Stimulated activated CD4-positive, alpha-beta T cell treated with anti-CD3 and anti-CD28 coated beads, Interleukin-4, amount 100 ng/mL, for 24 hours (primary cell): ENCODE data around the gene OSGEP.

ENCODE experiments used
- DNase-seq: peaks from one replicate; pipeline ENCODE4 v3.0.0-alpha.2; 2020

Gene OSGEP

DNA sequence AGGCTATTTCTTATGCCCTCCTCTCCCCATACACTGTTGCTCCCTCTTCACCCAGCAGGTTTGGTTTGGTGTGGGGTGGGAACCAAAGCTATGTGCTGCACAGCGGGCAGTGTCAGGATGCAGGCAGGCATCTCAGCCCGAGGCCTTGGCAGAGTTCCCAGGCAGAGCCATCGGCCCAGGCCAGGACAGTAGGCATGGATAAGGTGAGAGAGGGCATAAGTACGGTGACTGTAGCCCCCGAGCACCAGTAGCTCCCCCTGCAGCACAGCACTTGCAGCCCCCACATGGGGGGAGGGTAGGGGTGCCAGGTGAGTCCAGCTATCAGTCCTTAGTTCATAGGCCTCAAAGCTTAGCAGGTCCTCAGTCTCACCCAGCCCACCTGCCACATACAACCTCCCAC lies 25.8 kb downstream of the OSGEP start:
- DNase-seq = no peak

DNA sequence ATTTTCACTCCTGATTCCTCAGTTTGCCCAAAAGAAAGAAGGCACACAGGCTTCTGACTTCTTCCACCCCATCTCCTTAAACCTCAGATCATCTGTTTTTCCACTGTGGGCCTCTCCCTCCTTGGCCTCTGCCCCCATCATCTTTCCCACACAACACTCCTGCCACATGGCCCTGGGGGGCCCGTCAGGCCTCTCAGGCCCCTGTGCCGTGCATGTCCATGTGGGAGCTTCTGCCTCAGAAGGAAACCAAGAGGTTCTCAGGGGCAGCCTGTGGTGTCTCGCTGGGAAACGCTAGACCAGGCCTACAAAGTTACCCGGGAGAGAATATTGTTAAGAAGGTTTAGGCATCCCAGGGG lies 26.6 kb downstream of the OSGEP start:
- DNase-seq = no peak

- DNase-seq = no peak
These were observed 27.2 kb downstream of the OSGEP start for GRCh38 chr14:20427231-20428009.

GRCh38 chr14:20424851-20425250 lies 29.8 kb downstream of the OSGEP start:
- no peak for DNase-seq

DNA sequence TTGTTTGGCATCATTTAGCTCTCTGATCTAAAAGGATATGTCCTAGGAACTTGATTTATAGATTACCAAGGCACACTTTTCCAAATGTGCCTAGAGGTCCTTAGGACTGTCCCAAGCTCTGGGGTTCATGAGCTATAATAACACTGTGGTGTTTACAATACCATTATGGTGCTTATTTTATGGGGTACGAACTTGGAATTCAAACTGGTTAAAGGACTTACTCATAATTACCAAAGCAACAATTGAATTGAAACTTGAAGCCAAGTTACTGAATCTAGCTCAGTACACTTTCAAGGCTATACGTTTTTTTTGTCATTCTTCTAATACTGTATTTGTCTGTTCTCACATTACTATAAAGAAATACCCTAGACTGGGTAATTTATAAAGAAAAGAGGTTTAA lies 31.7 kb downstream of the OSGEP start:
- no peak for DNase-seq

GRCh38 chr14:20421267-20421666 lies 33.3 kb downstream of the OSGEP start:
- DNase-seq = no peak

DNA sequence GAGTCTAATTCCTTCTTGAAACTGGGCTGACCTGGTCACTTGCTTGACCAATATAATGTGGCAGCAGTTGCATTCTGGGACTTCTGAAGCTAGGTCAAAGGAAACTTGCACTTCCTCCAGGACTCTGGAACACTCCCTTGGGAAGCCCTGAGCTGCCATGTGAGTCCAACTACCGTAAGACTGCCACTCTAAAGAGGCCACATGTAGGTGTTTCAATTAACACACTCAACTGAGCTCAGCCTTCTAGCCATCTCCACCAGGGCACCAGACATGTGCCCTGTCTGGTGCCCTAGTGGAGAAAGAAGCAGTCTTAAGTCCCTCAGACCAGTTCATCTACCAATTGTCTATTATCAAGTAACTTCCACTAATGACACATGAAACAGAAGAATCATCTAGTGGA lies 35.2 kb downstream of the OSGEP start:
- DNase-seq = no peak

DNA sequence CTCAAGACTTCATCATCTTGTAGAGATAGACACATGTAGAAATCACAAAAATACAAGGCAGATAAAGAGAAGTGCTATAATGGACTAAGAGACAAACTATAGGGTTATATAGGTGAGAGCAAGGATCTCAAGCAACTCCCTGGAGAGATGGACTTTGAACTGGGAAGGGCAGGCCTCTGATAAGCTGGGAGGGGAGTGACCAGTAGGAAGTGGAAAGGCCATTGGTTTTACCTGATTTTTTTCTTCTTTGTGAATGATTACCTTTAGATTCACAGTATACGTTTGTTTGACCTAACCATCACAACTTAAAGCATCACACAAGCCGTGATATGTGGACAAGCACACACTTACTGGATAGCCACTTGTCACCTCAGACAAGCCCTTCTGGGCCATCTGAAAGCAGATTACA lies 36.1 kb downstream of the OSGEP start:
- DNase-seq = no peak

DNA sequence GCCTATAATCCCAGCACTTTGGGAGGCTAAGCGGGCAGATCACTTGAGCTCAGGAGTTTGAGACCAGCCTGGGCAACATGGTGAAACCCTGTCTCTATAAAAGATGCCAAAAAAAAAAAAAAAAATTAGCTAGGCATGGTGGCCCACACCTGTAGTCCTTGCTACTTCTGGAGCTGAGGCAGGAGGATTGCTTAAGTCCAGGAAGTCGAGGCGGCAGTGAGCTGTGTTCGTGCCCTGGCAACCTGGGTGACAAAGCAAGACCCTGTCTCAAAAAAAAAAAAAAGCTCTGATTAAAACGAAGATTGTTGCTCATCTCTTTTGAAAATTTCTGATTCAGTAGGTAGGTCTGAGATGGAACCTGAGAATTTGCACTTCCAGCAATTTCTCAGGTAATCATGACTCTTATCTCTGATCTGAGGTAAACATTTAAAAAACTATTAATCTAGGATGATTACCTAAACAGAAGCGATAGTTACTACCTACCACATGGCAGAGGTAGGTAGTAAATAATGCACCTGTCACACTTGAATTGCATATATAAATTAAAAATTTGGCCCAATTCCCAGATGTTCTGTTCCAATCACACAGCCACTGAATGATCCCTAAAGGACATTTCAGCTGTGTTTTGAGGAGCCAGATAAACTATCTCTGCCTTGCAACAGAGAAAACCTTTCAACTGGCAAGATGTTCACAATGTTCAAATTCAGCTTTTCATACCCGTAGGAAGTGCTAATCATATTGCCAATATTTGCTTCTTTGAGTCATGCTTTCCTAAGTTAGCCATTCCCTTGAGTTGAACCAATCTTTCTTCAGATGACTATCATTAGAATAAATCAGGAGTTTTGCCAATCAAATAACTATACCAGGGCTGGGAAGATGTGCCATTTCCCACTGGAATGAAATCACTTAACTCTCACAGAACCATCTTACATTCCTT lies 37.1 kb downstream of the OSGEP start:
- no peak for DNase-seq

DNA sequence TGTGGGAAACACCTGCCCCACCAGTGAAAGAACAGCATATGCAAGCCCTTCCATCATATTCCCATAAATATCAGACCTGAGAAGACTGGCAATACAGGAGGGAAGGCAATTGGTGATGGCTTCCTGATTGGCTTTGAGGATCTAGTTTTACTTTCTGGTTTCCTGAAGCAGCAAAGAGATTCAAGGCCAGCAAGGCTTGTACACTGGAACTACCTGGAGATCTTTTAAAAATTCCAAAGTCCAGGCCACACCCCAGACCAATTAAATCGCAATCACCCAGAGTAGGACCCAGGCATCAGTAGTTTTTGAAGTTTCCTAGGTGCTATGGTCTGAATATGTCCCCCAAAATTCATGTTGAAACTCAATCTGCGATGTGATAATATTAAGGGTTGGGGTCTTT lies 38.4 kb downstream of the OSGEP start:
- no peak for DNase-seq

DNA sequence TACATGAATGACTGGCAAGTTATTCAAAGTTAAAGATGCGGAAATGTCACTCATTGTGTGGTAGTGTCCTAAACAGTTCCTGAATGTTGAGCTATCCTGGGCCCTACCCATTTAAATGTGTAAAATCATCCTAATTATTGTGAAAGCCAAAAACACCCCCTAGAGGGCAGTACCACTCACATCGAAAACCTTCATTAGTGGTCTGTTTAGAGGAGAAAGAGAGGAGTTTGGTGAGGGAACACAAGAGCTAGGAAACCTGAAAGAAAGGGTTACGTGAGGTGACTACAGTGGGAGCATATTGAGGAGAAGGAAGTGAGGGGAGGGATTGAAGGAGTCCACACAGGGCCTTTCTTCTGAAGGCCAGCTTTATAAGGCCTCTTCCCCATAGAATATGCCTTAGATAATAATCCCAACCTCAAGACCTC lies 38.8 kb downstream of the OSGEP start:
- peak; percentile 52 for DNase-seq

- peak; percentile 26 for DNase-seq
These were observed 40.9 kb downstream of the OSGEP start for GRCh38 chr14:20413744-20414082.

- DNase-seq = peak; percentile 78
These were observed 41.5 kb downstream of the OSGEP start, which contains the start of gene TEP1 for GRCh38 chr14:20412876-20413743. Gene TEP1 (minus strand): TSS chr14:20413501. CDS start chr14:20408439, 5,062 bp downstream.

DNA sequence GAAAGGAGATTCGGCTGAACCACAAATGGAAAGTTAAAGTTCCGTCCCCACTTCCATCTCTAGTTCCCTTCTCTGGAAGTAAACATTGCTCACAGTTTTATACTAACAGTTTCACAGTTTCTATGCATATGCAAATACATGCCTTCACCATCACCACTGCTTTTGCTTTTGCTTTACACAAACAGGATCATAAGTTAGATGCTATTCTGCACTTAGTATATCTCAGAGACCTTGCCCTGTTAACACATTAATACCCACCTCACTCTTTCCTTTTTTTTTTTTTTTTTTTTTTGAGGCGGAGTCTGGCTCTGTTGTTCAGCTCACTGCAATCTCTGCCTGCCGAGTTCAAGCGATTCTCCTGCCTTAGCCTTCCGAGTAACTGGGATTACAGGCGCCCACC lies 42.2 kb downstream of the OSGEP start:
- no peak for DNase-seq

DNA sequence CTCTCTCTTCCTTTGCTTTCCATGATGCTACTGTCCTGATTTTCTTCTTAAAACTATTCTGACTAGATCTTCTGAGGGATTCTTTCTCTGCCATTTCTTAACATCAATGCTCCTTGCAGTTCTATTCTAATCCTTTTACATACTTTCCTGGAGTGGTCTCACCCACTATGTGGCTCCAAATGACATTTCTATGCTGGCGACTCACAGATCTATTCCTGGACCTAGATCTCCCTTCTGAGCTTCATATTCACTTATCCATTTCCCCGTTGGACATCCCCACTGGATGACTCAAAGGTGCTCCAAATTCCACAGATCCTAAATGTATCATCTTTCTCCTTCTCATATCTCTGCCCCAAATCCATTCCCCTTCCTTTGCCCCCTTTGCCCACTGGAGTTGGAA lies 45.4 kb downstream of the OSGEP start:
- DNase-seq = no peak

- DNase-seq = no peak
These were observed 51.1 kb downstream of the OSGEP start for GRCh38 chr14:20403521-20403920.

- peak; percentile 39 for DNase-seq
These were observed 53.5 kb downstream of the OSGEP start for GRCh38 chr14:20400965-20401593.

GRCh38 chr14:20400589-20400964 lies 54.0 kb downstream of the OSGEP start:
- no peak for DNase-seq

DNA sequence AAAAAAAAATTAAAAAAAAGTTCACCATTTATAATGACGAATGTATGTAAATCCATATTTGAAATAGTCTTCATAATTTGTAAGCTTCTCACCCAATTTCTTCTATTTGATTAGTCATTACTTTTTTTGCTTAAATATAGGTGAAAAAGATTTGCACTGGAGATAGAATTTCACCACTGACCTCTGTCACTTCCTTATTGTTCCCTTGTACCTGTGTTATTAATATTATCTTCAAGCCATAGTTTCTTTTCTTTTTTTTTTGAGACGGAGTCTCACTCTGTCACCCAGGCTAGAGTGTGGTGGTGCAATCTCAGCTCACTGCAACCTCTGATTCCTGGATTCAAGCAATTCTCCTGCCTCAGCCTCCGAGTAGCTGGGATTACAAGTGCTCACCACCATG lies 57.1 kb downstream of the OSGEP start:
- no peak for DNase-seq
